H1 (cell line): Measurements from ENCODE around the gene PMPCB. TPM values are rescaled to one million over a fixed set of nuclear protein-coding genes. Genes with fewer than 3 reads are reported as not detected.

Experiments
- BCL11A ChIP-seq, 2 experiments: IDR thresholded peaks; one replicate each; pipeline ENCODE4 v1.6.1; 2011; ENCODE audit warnings: low read depth in 2 of 2, low read length in 2 of 2, mild to moderate bottlenecking in 2 of 2
- BRCA1 ChIP-seq: IDR thresholded peaks from 2 replicates; pipeline ENCODE4 v1.6.1; 2012; ENCODE audit warnings: low read depth, low read length, improper control_type of control experiment
- HDAC2 ChIP-seq, 2 experiments: fragments of 300-600 bp in 1 of 2; sonication (generic) in 1 of 2; IDR thresholded peaks; 2 replicates each; pipeline ENCODE4 v1.6.1; 2011 to 2012; ENCODE audit warnings: low read depth in 2 of 2, low read length in 2 of 2, mild to moderate bottlenecking in 2 of 2, moderate library complexity in 2 of 2, borderline replicate concordance in 1 of 2, inconsistent platforms in 1 of 2
- POLR2AphosphoS5 ChIP-seq: IDR thresholded peaks from 2 replicates; pipeline ENCODE4 v1.6.1; 2011; ENCODE audit warnings: low read depth, low read length
- SP4 ChIP-seq: IDR thresholded peaks from 2 replicates; pipeline ENCODE4 v1.6.1; 2012; ENCODE audit warnings: low read length, inconsistent platforms
- SRF ChIP-seq: IDR thresholded peaks from 2 replicates; pipeline ENCODE4 v1.6.1; 2011; ENCODE audit warnings: mild to moderate bottlenecking, low read depth, low read length, moderate library complexity
- YY1 ChIP-seq: IDR thresholded peaks from 2 replicates; pipeline ENCODE4 v1.6.1; 2011; ENCODE audit warnings: low read depth, mild to moderate bottlenecking, low read length
- polyA plus RNA-seq, 7 experiments: library from polyadenylated mRNA; depleted of rRNA in 3 of 7; stranded (reverse) in 5 of 7; unstranded in 2 of 7; fragments of >200 nt in 5 of 7; fragments of 200-250 nt in 2 of 7; gene quantifications; 1 replicate in 5 of 7; 2 replicates in 1 of 7; 4 replicates in 1 of 7; pipeline versions ENCODE4 v1.2.1 to v1.2.3, GENCODE V29; 2011 to 2013; ENCODE audit warnings: missing spikeins in 2 of 7, mixed read lengths in 2 of 7
- total RNA-seq: library from RNA; stranded (reverse); fragmentation: NEBNext Ultra II Directional; extraction: Animal tissue kit (Norgen Biotek cat#: 25700); gene quantifications from 2 replicates; pipeline ENCODE4 v1.2.1, GENCODE V29; 2021
- TF ChIP-seq, protein P1 (sequence below), 3 experiments: IDR thresholded peaks; 1 replicate in 2 of 3; 2 replicates in 1 of 3; pipeline versions ENCODE4 v1.5.1 to v1.6.1; 2011; ENCODE audit warnings: low read length in 3 of 3, mild to moderate bottlenecking in 3 of 3, inconsistent platforms in 2 of 3, low read depth in 1 of 3, moderate library complexity in 1 of 3; ENCODE audit not compliant: insufficient read depth in 1 of 3; ENCODE audit errors: control extremely low read depth in 1 of 3

PMPCB gene
- total and polyA plus RNA-seq, 2 of the 8 experiments (the other 6 are each of a cell fraction or from before 2014, with no cell fraction given): 60.6 to 83.5 TPM

- peak; percentile 91 for TF ChIP-seq POLR2AphosphoS5
- TF ChIP-seq SRF: no peak
- TF ChIP-seq YY1: peak; percentile 96
- no peak for TF ChIP-seq SP4
- TF ChIP-seq, protein P1, sequence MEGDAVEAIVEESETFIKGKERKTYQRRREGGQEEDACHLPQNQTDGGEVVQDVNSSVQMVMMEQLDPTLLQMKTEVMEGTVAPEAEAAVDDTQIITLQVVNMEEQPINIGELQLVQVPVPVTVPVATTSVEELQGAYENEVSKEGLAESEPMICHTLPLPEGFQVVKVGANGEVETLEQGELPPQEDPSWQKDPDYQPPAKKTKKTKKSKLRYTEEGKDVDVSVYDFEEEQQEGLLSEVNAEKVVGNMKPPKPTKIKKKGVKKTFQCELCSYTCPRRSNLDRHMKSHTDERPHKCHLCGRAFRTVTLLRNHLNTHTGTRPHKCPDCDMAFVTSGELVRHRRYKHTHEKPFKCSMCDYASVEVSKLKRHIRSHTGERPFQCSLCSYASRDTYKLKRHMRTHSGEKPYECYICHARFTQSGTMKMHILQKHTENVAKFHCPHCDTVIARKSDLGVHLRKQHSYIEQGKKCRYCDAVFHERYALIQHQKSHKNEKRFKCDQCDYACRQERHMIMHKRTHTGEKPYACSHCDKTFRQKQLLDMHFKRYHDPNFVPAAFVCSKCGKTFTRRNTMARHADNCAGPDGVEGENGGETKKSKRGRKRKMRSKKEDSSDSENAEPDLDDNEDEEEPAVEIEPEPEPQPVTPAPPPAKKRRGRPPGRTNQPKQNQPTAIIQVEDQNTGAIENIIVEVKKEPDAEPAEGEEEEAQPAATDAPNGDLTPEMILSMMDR (IDR thresholded peaks at IDR 0.05; ENCODE audit: control extremely low read depth in 1 of 3, insufficient read depth in 1 of 3, low read depth in 1 of 3, low read length in 3 of 3): peak; percentile 75 to 96 (median 94)
- TF ChIP-seq HDAC2 (IDR thresholded peaks at IDR 0.05; ENCODE audit: borderline replicate concordance in 1 of 2, low read depth in 2 of 2, low read length in 2 of 2): no peak
- no peak for TF ChIP-seq BCL11A (IDR thresholded peaks at IDR 0.05; ENCODE audit: low read depth in 2 of 2, low read length in 2 of 2)
- no peak for TF ChIP-seq BRCA1
Observed at GRCh38 chr7:103296901-103297836, at the start of gene PMPCB (continued).
